PFSK-1 (cell line): ENCODE results near the gene MYO1A.

Experiments
- FOXP2 ChIP-seq: optimal IDR thresholded peaks from 2 replicates; pipeline ENCODE3; 2011; ENCODE audit warnings: borderline replicate concordance, control low read depth, inconsistent platforms; ENCODE audit not compliant: insufficient read depth; ENCODE audit errors: extremely low read length, extremely low read depth
- POLR2AphosphoS5 ChIP-seq: IDR thresholded peaks from 2 replicates; pipeline ENCODE4 v1.6.1; 2012; ENCODE audit warnings: low read depth, mild to moderate bottlenecking, control low read depth, low read length, moderate library complexity
- SIN3A ChIP-seq: IDR thresholded peaks from 2 replicates; pipeline ENCODE4 v1.6.1; 2012; ENCODE audit warnings: mild to moderate bottlenecking, low read length, moderate library complexity, borderline replicate concordance; ENCODE audit not compliant: insufficient read depth
- TAF1 ChIP-seq: IDR thresholded peaks from 2 replicates; pipeline ENCODE4 v1.6.1; 2012; ENCODE audit warnings: low read length, control low read depth, borderline replicate concordance; ENCODE audit not compliant: insufficient read depth
- TF ChIP-seq, protein P1 (sequence below), 2 experiments: IDR thresholded peaks; 2 replicates each; pipeline versions ENCODE4 v1.6.1 to v1.8.0; 2011 to 2012; ENCODE audit warnings: low read depth in 2 of 2, low read length in 2 of 2, control low read depth in 1 of 2, inconsistent platforms in 1 of 2, mild to moderate bottlenecking in 1 of 2, moderate library complexity in 1 of 2; ENCODE audit not compliant: insufficient read depth in 1 of 2

Gene MYO1A

DNA sequence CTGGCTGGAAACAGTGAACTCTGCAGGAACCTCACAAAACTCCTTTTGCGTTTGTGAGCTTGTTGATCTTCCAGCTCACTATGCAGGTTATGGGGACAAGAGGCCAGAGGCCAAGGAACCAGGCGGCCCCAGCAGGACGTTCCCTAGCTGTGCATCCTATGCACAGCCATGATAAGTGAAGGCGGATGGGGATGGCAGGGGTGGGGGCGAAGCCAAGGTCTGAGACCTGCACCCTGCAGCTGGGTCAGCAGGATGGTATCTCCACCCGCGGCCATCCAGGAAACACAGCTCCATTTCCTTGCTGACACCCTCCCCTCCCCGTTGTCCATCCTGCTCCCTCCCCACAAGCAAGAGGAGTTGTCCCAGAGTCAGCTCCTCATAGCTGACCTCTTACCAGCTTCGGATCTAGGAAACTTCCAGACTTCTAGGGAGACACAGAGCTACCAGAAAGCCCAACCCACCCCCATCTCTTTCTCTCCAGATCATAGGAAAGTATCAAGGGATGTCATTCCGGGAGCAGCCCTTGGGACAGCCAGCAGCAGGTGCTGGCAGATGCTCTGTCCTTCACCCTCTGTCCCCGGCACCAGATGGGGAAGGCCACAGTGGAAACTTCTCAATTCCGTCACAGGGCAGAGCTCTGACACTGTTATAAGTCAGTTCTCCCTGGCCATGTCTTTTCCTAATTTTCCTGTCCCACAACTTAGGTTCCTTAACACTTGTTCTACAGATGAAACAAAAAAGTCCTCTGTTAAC lies 53.0 kb downstream of the MYO1A start:
- TF ChIP-seq SIN3A = no peak
- no peak for TF ChIP-seq TAF1
- TF ChIP-seq FOXP2 = no peak

DNA sequence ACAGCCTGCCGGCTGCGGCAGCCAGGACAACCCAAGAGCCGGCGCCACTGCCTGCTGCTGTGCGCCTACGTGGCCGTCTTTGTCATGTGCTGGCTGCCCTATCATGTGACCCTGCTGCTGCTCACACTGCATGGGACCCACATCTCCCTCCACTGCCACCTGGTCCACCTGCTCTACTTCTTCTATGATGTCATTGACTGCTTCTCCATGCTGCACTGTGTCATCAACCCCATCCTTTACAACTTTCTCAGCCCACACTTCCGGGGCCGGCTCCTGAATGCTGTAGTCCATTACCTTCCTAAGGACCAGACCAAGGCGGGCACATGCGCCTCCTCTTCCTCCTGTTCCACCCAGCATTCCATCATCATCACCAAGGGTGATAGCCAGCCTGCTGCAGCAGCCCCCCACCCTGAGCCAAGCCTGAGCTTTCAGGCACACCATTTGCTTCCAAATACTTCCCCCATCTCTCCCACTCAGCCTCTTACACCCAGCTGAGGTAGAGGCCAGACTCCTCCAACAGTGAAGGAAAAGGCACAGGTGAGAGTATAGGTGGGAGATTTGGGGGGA lies 53.9 kb downstream of the MYO1A start:
- TF ChIP-seq POLR2AphosphoS5 (no peak), TAF1 (no peak), SIN3A (no peak), FOXP2 (no peak)
- TF ChIP-seq, protein P1, sequence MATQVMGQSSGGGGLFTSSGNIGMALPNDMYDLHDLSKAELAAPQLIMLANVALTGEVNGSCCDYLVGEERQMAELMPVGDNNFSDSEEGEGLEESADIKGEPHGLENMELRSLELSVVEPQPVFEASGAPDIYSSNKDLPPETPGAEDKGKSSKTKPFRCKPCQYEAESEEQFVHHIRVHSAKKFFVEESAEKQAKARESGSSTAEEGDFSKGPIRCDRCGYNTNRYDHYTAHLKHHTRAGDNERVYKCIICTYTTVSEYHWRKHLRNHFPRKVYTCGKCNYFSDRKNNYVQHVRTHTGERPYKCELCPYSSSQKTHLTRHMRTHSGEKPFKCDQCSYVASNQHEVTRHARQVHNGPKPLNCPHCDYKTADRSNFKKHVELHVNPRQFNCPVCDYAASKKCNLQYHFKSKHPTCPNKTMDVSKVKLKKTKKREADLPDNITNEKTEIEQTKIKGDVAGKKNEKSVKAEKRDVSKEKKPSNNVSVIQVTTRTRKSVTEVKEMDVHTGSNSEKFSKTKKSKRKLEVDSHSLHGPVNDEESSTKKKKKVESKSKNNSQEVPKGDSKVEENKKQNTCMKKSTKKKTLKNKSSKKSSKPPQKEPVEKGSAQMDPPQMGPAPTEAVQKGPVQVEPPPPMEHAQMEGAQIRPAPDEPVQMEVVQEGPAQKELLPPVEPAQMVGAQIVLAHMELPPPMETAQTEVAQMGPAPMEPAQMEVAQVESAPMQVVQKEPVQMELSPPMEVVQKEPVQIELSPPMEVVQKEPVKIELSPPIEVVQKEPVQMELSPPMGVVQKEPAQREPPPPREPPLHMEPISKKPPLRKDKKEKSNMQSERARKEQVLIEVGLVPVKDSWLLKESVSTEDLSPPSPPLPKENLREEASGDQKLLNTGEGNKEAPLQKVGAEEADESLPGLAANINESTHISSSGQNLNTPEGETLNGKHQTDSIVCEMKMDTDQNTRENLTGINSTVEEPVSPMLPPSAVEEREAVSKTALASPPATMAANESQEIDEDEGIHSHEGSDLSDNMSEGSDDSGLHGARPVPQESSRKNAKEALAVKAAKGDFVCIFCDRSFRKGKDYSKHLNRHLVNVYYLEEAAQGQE (IDR thresholded peaks at IDR 0.05; ENCODE audit: insufficient read depth in 1 of 2, low read depth in 2 of 2, low read length in 2 of 2) = no peak

DNA sequence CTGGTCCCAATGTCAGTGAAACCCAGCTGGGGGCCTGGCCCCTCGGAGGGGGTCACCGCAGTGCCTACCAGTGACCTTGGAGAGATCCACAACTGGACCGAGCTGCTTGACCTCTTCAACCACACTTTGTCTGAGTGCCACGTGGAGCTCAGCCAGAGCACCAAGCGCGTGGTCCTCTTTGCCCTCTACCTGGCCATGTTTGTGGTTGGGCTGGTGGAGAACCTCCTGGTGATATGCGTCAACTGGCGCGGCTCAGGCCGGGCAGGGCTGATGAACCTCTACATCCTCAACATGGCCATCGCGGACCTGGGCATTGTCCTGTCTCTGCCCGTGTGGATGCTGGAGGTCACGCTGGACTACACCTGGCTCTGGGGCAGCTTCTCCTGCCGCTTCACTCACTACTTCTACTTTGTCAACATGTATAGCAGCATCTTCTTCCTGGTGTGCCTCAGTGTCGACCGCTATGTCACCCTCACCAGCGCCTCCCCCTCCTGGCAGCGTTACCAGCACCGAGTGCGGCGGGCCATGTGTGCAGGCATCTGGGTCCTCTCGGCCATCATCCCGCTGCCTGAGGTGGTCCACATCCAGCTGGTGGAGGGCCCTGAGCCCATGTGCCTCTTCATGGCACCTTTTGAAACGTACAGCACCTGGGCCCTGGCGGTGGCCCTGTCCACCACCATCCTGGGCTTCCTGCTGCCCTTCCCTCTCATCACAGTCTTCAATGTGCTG lies 54.6 kb downstream of the MYO1A start:
- no peak for TF ChIP-seq FOXP2
- no peak for TF ChIP-seq POLR2AphosphoS5
- TF ChIP-seq, protein P1 (IDR thresholded peaks at IDR 0.05; ENCODE audit: insufficient read depth in 1 of 2, low read depth in 2 of 2, low read length in 2 of 2) = no peak
- TF ChIP-seq TAF1 = no peak
- no peak for TF ChIP-seq SIN3A

DNA sequence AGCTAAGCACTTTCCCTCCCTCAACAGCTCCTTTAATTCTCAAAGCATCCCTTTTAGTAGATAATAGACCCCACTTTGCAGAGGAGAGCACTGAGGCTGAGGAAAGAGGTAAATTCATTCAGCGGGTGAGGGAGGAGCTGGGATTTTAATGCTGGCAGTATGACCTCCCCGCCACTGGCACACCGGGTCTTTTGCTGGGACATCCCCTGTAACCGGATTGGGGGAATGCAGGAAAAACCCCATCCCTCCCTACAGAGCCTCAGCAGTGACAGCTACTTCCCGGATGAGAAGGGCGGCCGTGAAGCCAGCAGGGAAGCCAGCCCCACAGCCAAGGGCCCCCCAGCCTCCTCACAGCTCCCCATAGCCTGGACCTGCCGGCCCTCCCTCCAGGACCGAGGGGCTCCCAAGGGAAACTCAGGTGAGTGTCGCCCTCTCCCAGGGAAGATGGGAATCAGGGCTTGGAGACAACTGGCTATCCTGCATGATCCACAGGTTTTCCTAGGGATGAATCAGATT lies 55.6 kb downstream of the MYO1A start:
- TF ChIP-seq POLR2AphosphoS5 (no peak), FOXP2 (no peak), SIN3A (no peak), TAF1 (no peak)
- TF ChIP-seq, protein P1 (IDR thresholded peaks at IDR 0.05; ENCODE audit: insufficient read depth in 1 of 2, low read depth in 2 of 2, low read length in 2 of 2) = no peak

DNA sequence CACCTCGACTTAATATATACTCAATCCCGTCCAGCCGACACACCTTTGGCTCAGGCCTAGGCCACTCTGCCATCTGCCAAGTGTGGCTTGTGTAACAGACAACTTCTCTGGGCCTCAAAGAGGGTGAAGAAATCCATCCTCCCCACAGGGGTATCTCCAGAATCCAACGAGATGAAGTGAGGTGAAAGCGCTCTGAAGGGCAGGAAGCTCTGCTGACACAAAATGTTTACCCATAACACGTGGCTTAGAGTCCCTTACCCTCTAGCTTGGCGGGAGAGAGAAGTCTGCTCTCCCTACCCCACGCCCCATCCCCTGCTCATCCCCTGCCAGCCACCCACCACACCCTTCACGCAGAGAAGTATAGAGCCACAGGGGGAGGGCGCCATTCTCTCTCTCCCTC lies 56.6 kb downstream of the MYO1A start:
- TF ChIP-seq TAF1 (no peak), SIN3A (no peak)
